Measurements from ENCODE around the gene KLKB1.

Gene KLKB1

GRCh38 chr4:186227221-186227620 lies at the start of gene KLKB1:
TSS of gene KLKB1 (plus strand) at chr4:186227507. CDS start at chr4:186228196, 689 bp downstream.
- DNase-seq, result no peak

- DNase-seq, result no peak
Measured at GRCh38 chr4:186188107-186188506, 39.2 kb upstream of the KLKB1 start.

- DNase-seq, result no peak
Measured at GRCh38 chr4:186189656-186190055, 37.7 kb upstream of the KLKB1 start.

GRCh38 chr4:186190581-186191199 lies 36.6 kb upstream of the KLKB1 start:
- DNase-seq, result no peak

- peak; percentile 92 for DNase-seq
Measured at GRCh38 chr4:186191200-186192065, 35.9 kb upstream of the KLKB1 start, which contains the start of gene CYP4V2. TSS of gene CYP4V2 (plus strand) at chr4:186191567. CDS start at chr4:186191824, 257 bp downstream.

GRCh38 chr4:186192066-186192612 lies 35.2 kb upstream of the KLKB1 start:
- peak; percentile 81 for DNase-seq

GRCh38 chr4:186193851-186194250 lies 33.5 kb upstream of the KLKB1 start:
- DNase-seq, result no peak

GRCh38 chr4:186196063-186196462 lies 31.2 kb upstream of the KLKB1 start:
- no peak for DNase-seq

GRCh38 chr4:186200516-186200915 lies 26.8 kb upstream of the KLKB1 start:
- no peak for DNase-seq

- no peak for DNase-seq
Measured at GRCh38 chr4:186201010-186201409, 26.3 kb upstream of the KLKB1 start.

- peak; percentile 66 for DNase-seq
Measured at GRCh38 chr4:186201535-186202230, 25.6 kb upstream of the KLKB1 start.

- DNase-seq, result no peak
Measured at GRCh38 chr4:186202490-186203140, 24.7 kb upstream of the KLKB1 start.

GRCh38 chr4:186203406-186203805 lies 23.9 kb upstream of the KLKB1 start:
- DNase-seq, result no peak

- DNase-seq, result no peak
Measured at GRCh38 chr4:186204103-186204559, 23.2 kb upstream of the KLKB1 start.

- no peak for DNase-seq
Measured at GRCh38 chr4:186204686-186205085, 22.6 kb upstream of the KLKB1 start.

GRCh38 chr4:186205156-186205555 lies 22.2 kb upstream of the KLKB1 start:
- DNase-seq, result no peak

GRCh38 chr4:186216465-186217024 lies 10.8 kb upstream of the KLKB1 start:
- DNase-seq, result no peak

- no peak for DNase-seq
Measured at GRCh38 chr4:186217733-186218293, 9.5 kb upstream of the KLKB1 start.

- no peak for DNase-seq
Measured at GRCh38 chr4:186221624-186222023, 5.7 kb upstream of the KLKB1 start.

GRCh38 chr4:186225848-186226247 lies 1.5 kb upstream of the KLKB1 start:
- DNase-seq, result no peak

GRCh38 chr4:186226521-186227189 lies 652 bp upstream of the KLKB1 start:
- no peak for DNase-seq

Measured in activated CD8-positive, alpha-beta memory T cell treated with anti-CD3 and anti-CD28 coated beads for 24 hours (primary cell).